Placental pericyte (primary cell): ENCODE measurements around the gene SLC25A25. TPM values are rescaled to one million over a fixed set of nuclear protein-coding genes. Genes with fewer than 3 reads are reported as not detected.

Experiments used
- total RNA-seq: library from RNA; depleted of rRNA; stranded (reverse); fragments of >200 nt; gene quantifications from 2 replicates; pipeline ENCODE4 v1.2.3, GENCODE V29; 2012

Gene SLC25A25
- total RNA-seq, result 24.3 and 36.1 TPM in 2 replicates

GRCh38 chr9:128067645-128068385 lies at the start of gene SLC25A25:
Gene SLC25A25 (plus strand): TSS chr9:128068232. CDS start chr9:128068320, 88 bp downstream.

GRCh38 chr9:128066713-128067644 lies 1.1 kb upstream of the SLC25A25 start, which contains the start of gene NAIF1:
Gene NAIF1 (minus strand): TSS chr9:128067320. CDS start chr9:128067101, 219 bp downstream.

GRCh38 chr9:128127568-128127989 lies 59.5 kb downstream of the SLC25A25 start, which contains the start of gene PTGES2:
Gene PTGES2 (minus strand): TSS chr9:128127729. CDS start chr9:128127717, 12 bp downstream.

GRCh38 chr9:128149001-128149701 lies 81.1 kb downstream of the SLC25A25 start, which contains the start of gene LCN2:
Gene LCN2 (plus strand): TSS chr9:128149453. CDS start chr9:128149526, 73 bp downstream.

Other genes starting within 250 kb of the SLC25A25 start
- 47.7 and 72.3 TPM in 2 replicates for gene ENG, start 213.6 kb upstream of the SLC25A25 start, total RNA-seq
- gene AK1, start 190.6 kb upstream of the SLC25A25 start, total RNA-seq, result 23.2 and 39.1 TPM in 2 replicates
- gene ST6GALNAC6, start 168.6 kb upstream of the SLC25A25 start, total RNA-seq, result 39.6 and 44.8 TPM in 2 replicates
- gene ST6GALNAC4, start 151.2 kb upstream of the SLC25A25 start, total RNA-seq, result 40.1 and 95.6 TPM in 2 replicates
- gene PIP5KL1, start 137.5 kb upstream of the SLC25A25 start, total RNA-seq, result 1.8 and 2.7 TPM in 2 replicates
- gene DPM2, start 130.4 kb upstream of the SLC25A25 start, total RNA-seq, result 14.7 and 18.0 TPM in 2 replicates
- 14.0 and 26.3 TPM in 2 replicates for gene EEIG1, start 87.2 kb upstream of the SLC25A25 start, total RNA-seq
- 9.4 and 10.6 TPM in 2 replicates for gene NAIF1, start 912 bp upstream of the SLC25A25 start, total RNA-seq
- gene PTGES2, start 59.5 kb downstream of the SLC25A25 start, total RNA-seq, result 73.3 and 90.3 TPM in 2 replicates
- gene LCN2, start 81.2 kb downstream of the SLC25A25 start, total RNA-seq, result not detected in 2 replicates
- gene BBLN, start 92.0 kb downstream of the SLC25A25 start, total RNA-seq, result 40.3 and 41.9 TPM in 2 replicates
- gene CIZ1, start 123.3 kb downstream of the SLC25A25 start, total RNA-seq, result 47.1 and 63.0 TPM in 2 replicates
- 17.1 and 47.0 TPM in 2 replicates for gene DNM1, start 135.1 kb downstream of the SLC25A25 start, total RNA-seq
- gene GOLGA2, start 207.8 kb downstream of the SLC25A25 start, total RNA-seq, result 98.6 and 125 TPM in 2 replicates
- gene SWI5, start 208.0 kb downstream of the SLC25A25 start, total RNA-seq, result 17.6 and 25.6 TPM in 2 replicates